Fibroblast of lung (primary cell): ENCODE data around the gene LBH. TPM values are rescaled to one million over a fixed set of nuclear protein-coding genes. Genes with fewer than 3 reads are reported as not detected.
A peak's percentile ranks its signal among the peaks of the same experiment; 100 is the strongest.

ENCODE experiments used
- DNase-seq, 2 donors: peaks; one replicate each; pipeline versions ENCODE4 v3.0.0 to v3.0.0-alpha.2; 2010; ENCODE audit warnings: low read depth in 2 of 2
- H2AFZ ChIP-seq: 2 replicates; pipeline ENCODE4 v1.5.1; 2012; ENCODE audit warnings: low read length, control low read depth, inconsistent platforms
- H3K27ac ChIP-seq: 2 replicates; pipeline ENCODE4 v1.5.1; 2011; ENCODE audit warnings: low read length, control low read depth; ENCODE audit not compliant: insufficient read depth
- H3K27me3 ChIP-seq: 2 replicates; pipeline ENCODE4 v1.5.1; 2011; ENCODE audit warnings: mild to moderate bottlenecking, low read length; ENCODE audit not compliant: control insufficient read depth, insufficient read depth
- H3K36me3 ChIP-seq: 2 replicates; pipeline ENCODE4 v1.5.1; 2011; ENCODE audit warnings: low read length; ENCODE audit not compliant: control insufficient read depth, insufficient read depth
- H3K4me1 ChIP-seq: 2 replicates; pipeline ENCODE4 v1.5.1; 2011; ENCODE audit warnings: low read length; ENCODE audit not compliant: control insufficient read depth, insufficient read depth; ENCODE audit errors: extremely low read depth
- H3K4me2 ChIP-seq: 2 replicates; pipeline ENCODE4 v1.5.1; 2011; ENCODE audit warnings: low read length, control low read depth; ENCODE audit not compliant: insufficient read depth; ENCODE audit errors: extremely low read depth
- H3K4me3 ChIP-seq, 4 experiments: fragments of 200-600 bp in 1 of 4; sonication (generic) in 1 of 4; replicated peaks in 1 of 4; 2 replicates each; pipeline ENCODE4 v1.5.1; 2011 to 2016; ENCODE audit warnings: low read length in 4 of 4, low read depth in 3 of 4, mild to moderate bottlenecking in 3 of 4, control low read depth in 2 of 4, inconsistent platforms in 1 of 4, mixed read lengths in 1 of 4; ENCODE audit not compliant: insufficient read depth in 1 of 4; ENCODE audit errors: control extremely low read depth in 1 of 4
- H3K79me2 ChIP-seq: 2 replicates; pipeline ENCODE4 v1.5.1; 2012; ENCODE audit warnings: mild to moderate bottlenecking, low read length, inconsistent platforms; ENCODE audit not compliant: control insufficient read depth, insufficient read depth
- H3K9ac ChIP-seq: 2 replicates; pipeline ENCODE4 v1.5.1; 2011; ENCODE audit warnings: mild to moderate bottlenecking, low read length, control low read depth; ENCODE audit not compliant: insufficient read depth
- H3K9me3 ChIP-seq: 2 replicates; pipeline ENCODE4 v1.5.1; 2012; ENCODE audit warnings: low read depth, low read length; ENCODE audit not compliant: control insufficient read depth, insufficient read depth
- H4K20me1 ChIP-seq: 2 replicates; pipeline ENCODE4 v1.5.1; 2011; ENCODE audit warnings: low read length; ENCODE audit not compliant: control insufficient read depth, insufficient read depth; ENCODE audit errors: extremely low read depth
- EZH2 ChIP-seq: IDR thresholded peaks from 2 replicates; pipeline ENCODE4 v1.5.1; 2012; ENCODE audit warnings: low read length, control low read depth, mild to moderate bottlenecking; ENCODE audit errors: missing control alignments
- polyA plus RNA-seq, 2 donors: library from polyadenylated mRNA; depleted of rRNA in 1 of 2; stranded (reverse) in 1 of 2; unstranded in 1 of 2; fragments of >200 nt; gene quantifications; 2 replicates each; pipeline ENCODE4 v1.2.1, GENCODE V29; 2011 to 2012; ENCODE audit warnings: missing spikeins in 1 of 2
- total RNA-seq: library from RNA; depleted of rRNA; stranded (reverse); fragments of >200 nt; gene quantifications from 2 replicates; pipeline ENCODE4 v1.2.1, GENCODE V29; 2014
- TF ChIP-seq, protein P1 (sequence below), 2 donors: IDR thresholded peaks in 1 of 2; conservative IDR thresholded peaks in 1 of 2; 1 replicate in 1 of 2; 2 replicates in 1 of 2; pipeline ENCODE4 v1.5.1; 2011 to 2012; ENCODE audit warnings: low read length in 2 of 2, control low read depth in 1 of 2, inconsistent platforms in 1 of 2, low read depth in 1 of 2, mild to moderate bottlenecking in 1 of 2

LBH gene
- total and polyA plus RNA-seq, 2 donors (not counting 1 experiment from before 2014, with no cell fraction given), result 604 to 926 TPM

- H4K20me1 ChIP-seq, result no peaks in the 10 kb centered on the region
- H3K9me3 ChIP-seq, result no peaks in the 10 kb centered on the region
- H3K79me2 ChIP-seq, result peaks cover 55% of the 10 kb centered on the region
- H3K27me3 ChIP-seq, result no peaks in the 10 kb centered on the region
- H2AFZ ChIP-seq, result no peak overlapping the region
- H3K4me1 ChIP-seq, result peaks cover 26% of the 10 kb centered on the region
- peak overlapping the region; percentile 6 for H3K4me2 ChIP-seq
- no peak for TF ChIP-seq EZH2
- TF ChIP-seq, protein P1, sequence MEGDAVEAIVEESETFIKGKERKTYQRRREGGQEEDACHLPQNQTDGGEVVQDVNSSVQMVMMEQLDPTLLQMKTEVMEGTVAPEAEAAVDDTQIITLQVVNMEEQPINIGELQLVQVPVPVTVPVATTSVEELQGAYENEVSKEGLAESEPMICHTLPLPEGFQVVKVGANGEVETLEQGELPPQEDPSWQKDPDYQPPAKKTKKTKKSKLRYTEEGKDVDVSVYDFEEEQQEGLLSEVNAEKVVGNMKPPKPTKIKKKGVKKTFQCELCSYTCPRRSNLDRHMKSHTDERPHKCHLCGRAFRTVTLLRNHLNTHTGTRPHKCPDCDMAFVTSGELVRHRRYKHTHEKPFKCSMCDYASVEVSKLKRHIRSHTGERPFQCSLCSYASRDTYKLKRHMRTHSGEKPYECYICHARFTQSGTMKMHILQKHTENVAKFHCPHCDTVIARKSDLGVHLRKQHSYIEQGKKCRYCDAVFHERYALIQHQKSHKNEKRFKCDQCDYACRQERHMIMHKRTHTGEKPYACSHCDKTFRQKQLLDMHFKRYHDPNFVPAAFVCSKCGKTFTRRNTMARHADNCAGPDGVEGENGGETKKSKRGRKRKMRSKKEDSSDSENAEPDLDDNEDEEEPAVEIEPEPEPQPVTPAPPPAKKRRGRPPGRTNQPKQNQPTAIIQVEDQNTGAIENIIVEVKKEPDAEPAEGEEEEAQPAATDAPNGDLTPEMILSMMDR (conservative IDR thresholded peaks at IDR 0.05 in 1 of 2, IDR thresholded peaks at IDR 0.05 in 1 of 2; ENCODE audit: low read depth in 1 of 2, low read length in 2 of 2), result no peak
- H3K9ac ChIP-seq, result no peak overlapping the region
- peaks cover 11% of the 10 kb centered on the region for H3K36me3 ChIP-seq
- peak overlapping the region; percentile 61 for H3K27ac ChIP-seq
- peak overlapping the region in 1 of 4 experiments; percentile 14 for H3K4me3 ChIP-seq
- peak; percentile 90 to 97 for DNase-seq
Observed at GRCh38 chr2:30252723-30253701, 21.7 kb downstream of the LBH start.

GRCh38 chr2:30253873-30254684, 22.7 kb downstream of the LBH start:
- Histone ChIP-seq H3K36me3 (peaks cover 19% of the 10 kb centered on the region), H3K4me2 (no peak overlapping the region), H3K27ac (peak overlapping the region; percentile 0), H3K4me1 (peaks cover 21% of the 10 kb centered on the region), H3K9ac (no peak overlapping the region), H3K79me2 (peaks cover 44% of the 10 kb centered on the region), H2AFZ (no peak overlapping the region), H3K27me3 (no peaks in the 10 kb centered on the region), H4K20me1 (no peaks in the 10 kb centered on the region), H3K4me3 (no peak overlapping the region), H3K9me3 (no peaks in the 10 kb centered on the region)
- DNase-seq, result no peak
- no peak for TF ChIP-seq EZH2
- TF ChIP-seq, protein P1 (conservative IDR thresholded peaks at IDR 0.05 in 1 of 2, IDR thresholded peaks at IDR 0.05 in 1 of 2; ENCODE audit: low read depth in 1 of 2, low read length in 2 of 2), result no peak

DNA sequence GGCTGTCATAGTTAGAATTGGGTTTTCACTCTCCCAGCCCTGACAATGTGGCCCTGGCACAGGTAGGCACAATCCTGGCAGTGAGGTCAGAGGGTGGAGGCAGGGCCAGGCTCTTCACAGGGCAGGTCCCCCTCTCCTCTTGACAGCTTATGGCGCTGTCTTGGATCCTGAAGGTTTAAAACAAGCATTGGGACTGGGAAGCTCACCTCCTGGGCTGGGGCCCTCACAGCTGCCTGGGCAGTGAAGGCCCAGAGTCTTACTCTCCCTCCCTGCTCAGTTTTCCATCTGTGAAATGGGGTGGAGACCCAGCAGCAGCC, 23.3 kb downstream of the LBH start:
- Histone ChIP-seq H3K9ac (no peak overlapping the region), H4K20me1 (no peaks in the 10 kb centered on the region), H3K79me2 (peaks cover 39% of the 10 kb centered on the region), H3K4me3 (no peak overlapping the region), H3K4me1 (peaks cover 20% of the 10 kb centered on the region), H3K9me3 (no peaks in the 10 kb centered on the region), H3K36me3 (peaks cover 19% of the 10 kb centered on the region), H3K27me3 (no peaks in the 10 kb centered on the region), H3K4me2 (no peak overlapping the region), H2AFZ (no peak overlapping the region), H3K27ac (no peak overlapping the region)
- DNase-seq, result no peak
- TF ChIP-seq, protein P1 (conservative IDR thresholded peaks at IDR 0.05 in 1 of 2, IDR thresholded peaks at IDR 0.05 in 1 of 2; ENCODE audit: low read depth in 1 of 2, low read length in 2 of 2), result no peak
- no peak for TF ChIP-seq EZH2
